ENCODE data around the gene EPHB2.

- TF ChIP-seq POLR2A (IDR thresholded peaks at IDR 0.05; ENCODE audit: low read depth, low read length): no peak
- TF ChIP-seq JUN (IDR thresholded peaks at IDR 0.05; ENCODE audit: borderline replicate concordance, insufficient read depth, insufficient read length, low read depth): no peak
- TF ChIP-seq EZH2 (IDR thresholded peaks at IDR 0.05; ENCODE audit: borderline replicate concordance, low read depth, low read length, severe bottlenecking): no peak
These were observed 150.3 kb downstream of the EPHB2 start for GRCh38 chr1:22860883-22861385.
